ENCODE measurements around the gene PREX1.
A peak's percentile ranks its signal among the peaks of the same experiment; 100 is the strongest.

PREX1 gene

DNA sequence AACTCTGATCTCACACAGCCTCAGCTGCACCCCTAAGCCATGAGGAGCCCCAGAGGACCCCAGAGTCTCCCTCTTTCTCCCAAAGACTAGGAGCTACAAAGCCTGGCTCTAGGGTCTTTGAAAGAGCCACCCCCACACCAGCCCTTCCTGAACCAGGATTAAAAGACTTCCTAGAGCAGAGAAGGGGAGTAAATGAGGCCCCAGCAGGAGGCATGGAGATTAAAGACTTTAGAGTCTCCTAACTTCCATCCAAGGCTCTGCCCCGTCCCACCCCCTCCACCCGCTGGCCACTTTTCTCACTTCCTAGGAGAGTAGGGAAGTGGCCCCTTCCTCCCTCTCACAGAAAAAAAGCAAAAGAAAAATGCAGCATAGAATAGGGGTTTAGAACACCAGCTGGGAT lies 1.7 kb downstream of the PREX1 start:
- no peak for DNase-seq (ENCODE audit: low read depth in 2 of 2)

DNA sequence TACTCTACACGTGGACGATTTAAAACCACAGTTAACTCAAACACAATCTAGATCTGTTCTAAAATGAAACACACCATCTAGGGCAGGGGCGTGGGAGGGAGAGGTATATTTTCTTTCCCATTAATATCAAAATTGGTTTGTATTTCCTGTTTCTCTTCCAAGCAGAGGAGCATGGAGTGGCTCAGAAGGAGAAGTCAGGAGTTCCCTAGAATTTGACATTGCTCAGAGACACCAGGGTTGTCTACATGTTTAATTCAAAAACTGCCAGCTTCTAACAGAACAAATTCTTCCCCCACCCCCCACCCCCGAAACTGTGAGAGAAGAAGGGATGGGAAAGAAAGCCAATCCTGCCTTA lies 2.3 kb downstream of the PREX1 start:
- DNase-seq (ENCODE audit: low read depth in 2 of 2), result no peak

GRCh38 chr20:48824830-48825565 lies 2.8 kb downstream of the PREX1 start:
- no peak for DNase-seq (ENCODE audit: low read depth in 2 of 2)

- DNase-seq (ENCODE audit: low read depth in 2 of 2), result peak; percentile 43 to 55
Observed at GRCh38 chr20:48823960-48824498, 3.8 kb downstream of the PREX1 start.

GRCh38 chr20:48823476-48823875 lies 4.3 kb downstream of the PREX1 start:
- no peak for DNase-seq (ENCODE audit: low read depth in 2 of 2)

- DNase-seq (ENCODE audit: low read depth in 2 of 2), result no peak
Observed at GRCh38 chr20:48822879-48823385, 4.9 kb downstream of the PREX1 start.

GRCh38 chr20:48822178-48822577 lies 5.6 kb downstream of the PREX1 start:
- no peak for DNase-seq (ENCODE audit: low read depth in 2 of 2)

DNA sequence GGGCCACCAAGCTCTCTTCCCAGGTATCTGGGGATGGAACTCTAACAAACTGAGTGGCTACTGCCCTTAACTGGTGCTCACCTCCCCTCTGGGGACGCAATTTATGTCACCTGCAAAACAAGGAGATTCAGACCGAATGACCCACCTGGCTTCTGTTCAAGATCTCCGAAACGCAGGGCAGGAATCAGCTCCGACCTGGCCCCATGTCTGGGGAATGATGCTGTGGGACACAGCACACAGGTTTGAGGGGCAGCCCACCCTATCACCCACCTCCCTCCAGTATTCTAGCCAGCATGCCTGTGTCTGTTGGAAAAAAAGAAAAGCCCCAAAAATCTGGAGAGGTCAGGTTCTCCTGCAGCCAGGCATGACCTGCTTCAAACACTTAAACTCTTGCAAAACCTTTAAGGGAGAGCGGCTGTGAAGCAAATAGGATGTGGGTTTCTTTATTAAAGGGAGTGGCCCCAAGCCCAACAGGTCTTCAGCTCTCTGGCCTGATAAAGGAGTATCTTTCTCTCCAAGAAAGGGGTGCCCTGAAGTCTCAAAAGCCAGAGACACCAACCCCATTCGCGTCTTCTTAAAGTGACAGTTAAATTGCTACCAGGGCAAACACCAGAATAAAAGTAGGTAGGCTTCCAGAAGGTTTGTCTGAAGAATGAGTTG lies 6.4 kb downstream of the PREX1 start:
- no peak for DNase-seq (ENCODE audit: low read depth in 2 of 2)

- no peak for DNase-seq (ENCODE audit: low read depth in 2 of 2)
Observed at GRCh38 chr20:48820649-48820973, 7.2 kb downstream of the PREX1 start.

GRCh38 chr20:48819821-48820648 lies 7.8 kb downstream of the PREX1 start:
- no peak for DNase-seq (ENCODE audit: low read depth in 2 of 2)

- no peak for DNase-seq (ENCODE audit: low read depth in 2 of 2)
Observed at GRCh38 chr20:48819089-48819488, 8.7 kb downstream of the PREX1 start.

DNA sequence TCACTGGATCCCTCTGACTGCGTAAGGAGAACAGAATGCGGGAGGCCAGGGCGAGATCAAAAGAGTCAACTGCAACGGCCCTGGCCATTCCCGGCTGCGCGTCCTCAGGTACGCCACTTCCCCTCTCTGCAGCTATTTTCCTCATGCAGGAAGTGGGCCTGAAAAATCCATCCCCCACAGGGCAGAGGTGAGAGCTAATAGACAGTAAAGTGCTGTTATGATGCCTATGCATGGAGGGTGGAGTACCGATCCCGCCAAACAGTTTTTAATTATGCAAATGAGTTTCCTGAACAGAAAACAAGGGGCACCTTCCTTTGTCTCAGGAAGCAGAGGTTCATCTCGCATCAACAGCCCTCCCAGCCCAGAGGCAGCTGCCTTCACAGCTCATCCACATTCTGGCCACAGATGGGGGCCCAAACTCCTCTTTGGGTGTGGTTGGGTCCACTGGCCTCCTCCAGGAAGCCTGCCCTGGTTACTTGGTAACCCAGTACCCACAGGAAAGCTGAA lies 9.3 kb downstream of the PREX1 start:
- DNase-seq (ENCODE audit: low read depth in 2 of 2), result peak in 1 of 2 donors; percentile 20

- no peak for DNase-seq (ENCODE audit: low read depth in 2 of 2)
Observed at GRCh38 chr20:48818031-48818370, 9.8 kb downstream of the PREX1 start.

DNA sequence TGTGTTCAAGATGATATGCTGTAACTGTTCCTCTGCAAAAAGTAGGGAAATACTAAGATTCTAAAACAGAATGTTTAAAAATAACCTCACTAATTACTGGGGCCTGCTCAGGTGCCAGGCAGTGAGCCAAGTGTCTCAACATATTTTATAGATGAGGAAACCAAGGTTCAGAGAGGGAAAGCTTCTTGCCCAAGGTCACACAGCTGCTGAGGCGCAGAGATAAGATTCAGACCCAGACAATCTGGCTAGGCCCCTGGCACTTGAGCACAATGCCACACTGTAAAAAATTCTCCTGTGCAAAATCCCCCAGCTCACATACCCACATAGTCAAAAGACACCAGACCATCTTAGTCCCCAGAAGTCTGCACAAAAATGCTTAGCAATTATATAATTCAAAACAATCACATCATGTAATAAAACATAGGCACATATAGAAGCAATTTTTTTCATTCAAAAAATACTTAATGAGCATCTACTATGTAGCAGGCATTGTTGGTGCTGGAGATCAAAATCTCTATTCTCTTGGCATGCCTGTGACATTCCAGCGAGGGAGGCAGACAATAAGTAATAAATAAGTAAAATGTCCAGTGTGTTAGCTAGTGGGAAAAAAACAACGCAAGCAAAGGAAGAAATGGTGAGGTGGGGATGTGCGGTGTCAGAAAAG lies 10.3 kb downstream of the PREX1 start:
- no peak for DNase-seq (ENCODE audit: low read depth in 2 of 2)

DNA sequence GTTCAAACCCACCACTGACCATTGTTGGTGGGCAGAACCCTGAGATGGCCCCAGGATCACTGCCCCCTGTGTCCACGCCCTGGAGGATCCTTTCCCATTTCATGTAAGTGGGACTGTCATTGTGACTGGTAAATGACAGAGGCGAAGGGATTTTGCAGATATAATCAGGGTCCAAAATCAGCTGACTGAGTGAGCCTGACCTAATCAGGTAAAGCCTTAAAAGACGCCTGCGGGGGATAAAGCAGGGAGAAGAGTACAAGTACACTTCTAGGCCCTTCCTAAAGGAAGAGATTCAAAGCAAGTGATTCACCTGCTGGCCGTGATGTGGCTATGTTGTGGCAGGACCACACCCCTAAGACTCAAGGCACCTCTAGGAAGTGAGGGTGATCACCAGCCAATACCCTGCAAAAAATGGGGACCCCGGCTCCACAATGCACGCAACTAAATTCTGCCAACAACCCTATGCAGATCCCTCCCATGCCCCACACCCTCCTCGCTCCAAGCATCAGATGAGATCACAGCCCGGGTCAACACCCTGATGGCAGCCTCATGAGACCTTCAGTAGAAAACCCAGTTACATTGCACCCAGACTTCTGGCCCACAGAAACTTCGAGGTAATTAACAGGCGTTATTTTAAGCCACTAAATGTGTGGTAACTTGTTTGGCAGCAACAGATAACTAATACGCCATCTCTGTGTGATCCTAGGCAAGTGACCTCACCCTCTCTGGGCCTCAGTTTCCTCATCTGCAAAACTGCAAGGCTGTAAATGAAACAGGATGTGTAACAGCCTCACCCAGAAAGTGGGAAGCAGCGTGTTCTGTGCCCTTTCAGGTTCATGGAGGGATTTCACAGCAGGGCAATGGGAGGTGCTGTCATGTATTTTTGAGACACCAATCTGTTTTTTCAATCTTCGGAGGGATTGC lies 11.3 kb downstream of the PREX1 start:
- DNase-seq (ENCODE audit: low read depth in 2 of 2), result no peak

- no peak for DNase-seq (ENCODE audit: low read depth in 2 of 2)
Observed at GRCh38 chr20:48815537-48815936, 12.3 kb downstream of the PREX1 start.

DNA sequence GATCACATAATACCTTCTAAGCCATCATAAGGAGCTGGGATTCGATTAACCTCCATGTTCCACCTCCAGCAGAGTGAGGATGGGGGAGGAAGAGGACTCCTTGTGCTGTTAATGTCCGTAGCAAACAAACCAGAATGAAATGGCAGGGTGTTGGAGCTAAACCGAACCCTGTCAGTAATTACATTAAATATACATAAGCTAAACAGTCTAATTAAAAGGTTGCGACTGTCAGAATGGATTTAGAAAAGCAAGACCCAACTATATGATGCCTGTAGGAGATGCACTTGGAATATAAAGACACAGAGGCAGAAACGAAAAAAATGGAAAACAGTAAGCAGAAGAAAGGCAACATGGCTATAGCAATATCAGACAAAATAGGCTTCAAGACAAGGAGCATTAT lies 13.2 kb downstream of the PREX1 start:
- DNase-seq (ENCODE audit: low read depth in 2 of 2), result no peak

DNA sequence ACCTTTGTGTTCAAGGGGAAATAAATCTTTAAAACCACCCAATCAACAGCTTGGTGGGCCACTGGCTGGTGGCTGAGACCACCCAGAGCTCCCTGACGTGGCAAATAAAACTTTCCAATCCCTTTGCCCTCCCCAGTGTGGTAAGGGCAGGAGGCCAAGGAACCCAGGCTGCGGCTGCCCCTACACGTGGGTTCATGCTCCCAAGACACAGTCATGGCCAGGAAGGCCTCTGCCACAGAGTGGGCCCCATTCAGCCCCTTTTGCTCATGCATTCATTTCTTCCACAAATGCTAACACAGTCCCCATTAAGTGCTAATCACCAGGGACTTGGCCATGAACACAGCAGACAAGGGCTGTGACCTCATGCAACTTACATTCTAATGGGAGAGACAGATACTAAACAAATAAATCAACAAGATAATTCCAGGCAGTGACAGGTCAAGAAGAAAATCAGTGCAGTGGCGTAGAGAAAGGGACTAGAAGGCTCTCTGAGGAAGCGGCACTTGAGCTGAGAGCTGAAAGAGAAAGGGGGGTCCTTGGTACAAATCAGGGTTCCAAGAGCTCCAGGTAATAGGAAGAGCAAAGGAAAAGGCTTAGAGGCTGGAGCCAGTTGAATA lies 13.8 kb downstream of the PREX1 start:
- DNase-seq (ENCODE audit: low read depth in 2 of 2), result no peak

DNA sequence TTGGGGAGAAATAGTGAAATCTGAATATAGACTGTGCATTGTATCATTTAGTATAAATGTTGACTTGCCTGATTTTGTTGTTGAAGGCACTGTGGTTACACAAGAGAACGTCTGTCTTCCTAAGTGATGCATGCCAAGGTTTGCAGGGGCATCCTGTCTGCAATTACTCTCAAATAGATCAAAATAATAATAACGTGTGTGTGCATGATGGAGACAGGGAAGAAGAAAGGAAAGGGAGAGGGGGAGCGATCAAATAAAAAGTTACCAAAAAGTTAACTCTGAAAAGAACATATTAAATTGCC lies 14.4 kb downstream of the PREX1 start:
- no peak for DNase-seq (ENCODE audit: low read depth in 2 of 2)

All from stimulated activated CD8-positive, alpha-beta memory T cell treated with anti-CD3 and anti-CD28 coated beads, Interleukin-2, amount 100 ng/mL, for 48 hours (primary cell).